ENCODE data around the gene BCAP31.

- no peak for TF ChIP-seq CTCF (IDR thresholded peaks at IDR 0.05)
- TF ChIP-seq POLR2A (IDR thresholded peaks at IDR 0.05): no peak
Measured at GRCh38 chrX:153669901-153670731, 54.1 kb downstream of the BCAP31 start.

All from sigmoid colon (tissue), 3 donors.